SU-DHL-6 (cell line): ENCODE data around the gene GAB2.

Source experiments
- EZH2phosphoT487 ChIP-seq: fragments of 200-600 bp; sonication (generic), shearing (Covaris generic); conservative IDR thresholded peaks from 2 replicates; pipeline ENCODE4 v1.6.1; 2018; ENCODE audit warnings: mild to moderate bottlenecking, antibody characterized with exemption, low read length, moderate library complexity, mixed read lengths
- TF ChIP-seq, protein P1 (sequence below): fragments of 200-600 bp; sonication (generic); IDR thresholded peaks from one replicate; pipeline ENCODE4 v1.5.1; 2017; ENCODE audit warnings: antibody characterized with exemption, mild to moderate bottlenecking, low read length, moderate library complexity; ENCODE audit not compliant: insufficient read depth, poor library complexity, severe bottlenecking

- TF ChIP-seq, protein P1, sequence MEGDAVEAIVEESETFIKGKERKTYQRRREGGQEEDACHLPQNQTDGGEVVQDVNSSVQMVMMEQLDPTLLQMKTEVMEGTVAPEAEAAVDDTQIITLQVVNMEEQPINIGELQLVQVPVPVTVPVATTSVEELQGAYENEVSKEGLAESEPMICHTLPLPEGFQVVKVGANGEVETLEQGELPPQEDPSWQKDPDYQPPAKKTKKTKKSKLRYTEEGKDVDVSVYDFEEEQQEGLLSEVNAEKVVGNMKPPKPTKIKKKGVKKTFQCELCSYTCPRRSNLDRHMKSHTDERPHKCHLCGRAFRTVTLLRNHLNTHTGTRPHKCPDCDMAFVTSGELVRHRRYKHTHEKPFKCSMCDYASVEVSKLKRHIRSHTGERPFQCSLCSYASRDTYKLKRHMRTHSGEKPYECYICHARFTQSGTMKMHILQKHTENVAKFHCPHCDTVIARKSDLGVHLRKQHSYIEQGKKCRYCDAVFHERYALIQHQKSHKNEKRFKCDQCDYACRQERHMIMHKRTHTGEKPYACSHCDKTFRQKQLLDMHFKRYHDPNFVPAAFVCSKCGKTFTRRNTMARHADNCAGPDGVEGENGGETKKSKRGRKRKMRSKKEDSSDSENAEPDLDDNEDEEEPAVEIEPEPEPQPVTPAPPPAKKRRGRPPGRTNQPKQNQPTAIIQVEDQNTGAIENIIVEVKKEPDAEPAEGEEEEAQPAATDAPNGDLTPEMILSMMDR: no peak
- TF ChIP-seq EZH2phosphoT487: no peak
Measured at GRCh38 chr11:78376858-78377257, 40.8 kb downstream of the GAB2 start.
